Measurements from ENCODE around the gene KCNQ1.

KCNQ1 gene

DNA sequence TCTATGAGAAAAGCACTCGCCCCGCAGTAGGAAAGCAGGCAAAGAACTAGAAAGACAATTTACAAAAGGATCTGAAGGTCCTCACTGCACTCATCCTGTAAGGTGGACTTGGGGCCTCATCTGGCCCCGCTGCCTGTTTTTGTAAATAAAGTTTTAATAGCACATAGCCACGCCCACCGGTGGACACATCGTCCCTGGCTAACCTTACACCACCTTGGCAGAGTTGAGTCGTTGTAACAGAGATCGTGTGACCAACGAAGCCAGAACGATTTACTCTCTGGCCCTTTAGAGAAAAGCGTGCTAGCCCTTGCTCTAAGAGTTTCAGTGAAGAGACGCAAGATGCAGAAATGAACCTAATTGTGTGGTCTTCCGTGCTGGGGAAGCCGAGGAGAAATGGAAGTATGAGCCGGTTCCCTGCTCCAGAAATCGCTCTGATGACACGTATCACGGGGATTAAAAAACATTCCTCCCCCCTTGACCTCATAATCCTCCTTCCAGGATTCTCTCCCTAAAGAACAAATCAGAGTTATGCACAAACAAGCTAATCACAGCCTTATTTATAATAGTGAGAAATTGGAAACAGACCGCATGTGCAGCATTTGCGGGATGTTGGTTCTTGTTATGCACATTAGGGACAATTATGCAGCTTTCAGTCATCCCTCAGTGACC, 360.7 kb downstream of the KCNQ1 start:
- no peak for DNase-seq

GRCh38 chr11:2806351-2807024, 361.7 kb downstream of the KCNQ1 start:
- peak; percentile 1 for DNase-seq

- DNase-seq: no peak
These were observed 362.3 kb downstream of the KCNQ1 start for GRCh38 chr11:2807025-2807681.

- DNase-seq: no peak
These were observed 363.0 kb downstream of the KCNQ1 start for GRCh38 chr11:2807801-2808241.

- no peak for DNase-seq
These were observed 364.3 kb downstream of the KCNQ1 start for GRCh38 chr11:2808850-2809846.

GRCh38 chr11:2809854-2810253, 365.0 kb downstream of the KCNQ1 start:
- DNase-seq: no peak

GRCh38 chr11:2810411-2811205, 365.8 kb downstream of the KCNQ1 start:
- no peak for DNase-seq

DNA sequence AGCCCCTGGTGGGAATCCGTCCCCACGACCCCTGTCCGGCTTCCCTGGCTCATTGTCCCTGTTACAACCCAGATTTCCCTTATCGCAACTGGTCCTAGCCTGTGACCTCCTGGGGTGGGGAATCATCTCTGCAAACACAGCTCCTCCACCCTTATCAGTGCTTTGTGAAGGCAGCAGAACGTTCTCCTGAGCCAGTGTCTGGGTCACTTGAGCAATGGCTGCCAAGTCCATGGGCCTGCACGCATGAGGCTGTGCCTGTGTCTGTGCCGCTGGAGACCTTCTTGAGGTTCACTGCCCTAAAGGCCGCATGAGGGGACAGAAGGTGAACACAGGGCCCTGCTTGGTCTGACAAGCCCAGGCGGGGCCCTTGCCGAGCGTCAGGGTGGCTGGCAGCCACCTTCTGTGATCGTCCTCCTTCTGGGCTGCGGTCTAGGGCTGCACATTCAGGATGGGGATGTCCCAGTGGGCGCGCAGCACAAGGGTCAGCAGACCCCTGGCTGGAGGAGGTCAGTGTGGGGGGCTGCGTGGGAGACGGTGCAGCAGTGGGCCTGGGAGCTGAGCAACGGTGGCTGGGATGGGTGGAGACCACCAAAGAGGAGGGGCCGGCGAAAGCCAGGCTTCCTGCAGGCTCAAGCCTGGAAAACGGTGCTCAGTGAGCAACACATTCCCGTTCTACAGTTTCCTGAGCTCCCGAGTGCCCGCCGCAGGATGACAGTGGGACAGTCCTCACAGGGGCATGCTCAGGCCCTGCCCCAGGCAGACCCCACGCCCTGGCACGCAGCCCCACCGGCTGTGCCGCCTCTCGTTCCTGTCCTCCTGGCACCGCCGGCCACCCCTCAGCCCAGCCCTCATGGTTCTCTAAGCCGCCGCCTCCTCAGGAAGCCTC, 366.6 kb downstream of the KCNQ1 start:
- no peak for DNase-seq

- no peak for DNase-seq
These were observed 367.7 kb downstream of the KCNQ1 start for GRCh38 chr11:2812371-2812991.

GRCh38 chr11:2813141-2813908, 368.5 kb downstream of the KCNQ1 start:
- peak; percentile 34 for DNase-seq

DNA sequence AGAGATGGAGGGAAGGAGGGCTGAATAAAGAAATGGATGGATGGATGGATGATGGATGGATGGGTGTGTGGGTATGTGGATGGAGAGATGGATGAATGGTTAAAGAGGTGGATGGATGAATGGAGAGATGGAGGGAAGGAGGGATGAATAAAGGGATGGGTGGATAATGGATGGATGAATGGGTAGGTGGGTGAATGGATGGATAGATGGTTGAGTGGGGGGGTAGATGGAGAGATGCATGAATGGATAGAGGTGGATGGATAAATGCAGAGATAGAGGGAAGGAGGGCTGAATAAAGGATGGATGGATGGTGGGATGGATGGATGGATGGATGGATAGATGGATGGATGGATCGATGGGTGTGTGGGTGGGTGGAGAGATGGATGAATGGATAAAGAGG, 369.2 kb downstream of the KCNQ1 start:
- no peak for DNase-seq

- DNase-seq: no peak
These were observed 369.9 kb downstream of the KCNQ1 start for GRCh38 chr11:2814751-2815150.

DNA sequence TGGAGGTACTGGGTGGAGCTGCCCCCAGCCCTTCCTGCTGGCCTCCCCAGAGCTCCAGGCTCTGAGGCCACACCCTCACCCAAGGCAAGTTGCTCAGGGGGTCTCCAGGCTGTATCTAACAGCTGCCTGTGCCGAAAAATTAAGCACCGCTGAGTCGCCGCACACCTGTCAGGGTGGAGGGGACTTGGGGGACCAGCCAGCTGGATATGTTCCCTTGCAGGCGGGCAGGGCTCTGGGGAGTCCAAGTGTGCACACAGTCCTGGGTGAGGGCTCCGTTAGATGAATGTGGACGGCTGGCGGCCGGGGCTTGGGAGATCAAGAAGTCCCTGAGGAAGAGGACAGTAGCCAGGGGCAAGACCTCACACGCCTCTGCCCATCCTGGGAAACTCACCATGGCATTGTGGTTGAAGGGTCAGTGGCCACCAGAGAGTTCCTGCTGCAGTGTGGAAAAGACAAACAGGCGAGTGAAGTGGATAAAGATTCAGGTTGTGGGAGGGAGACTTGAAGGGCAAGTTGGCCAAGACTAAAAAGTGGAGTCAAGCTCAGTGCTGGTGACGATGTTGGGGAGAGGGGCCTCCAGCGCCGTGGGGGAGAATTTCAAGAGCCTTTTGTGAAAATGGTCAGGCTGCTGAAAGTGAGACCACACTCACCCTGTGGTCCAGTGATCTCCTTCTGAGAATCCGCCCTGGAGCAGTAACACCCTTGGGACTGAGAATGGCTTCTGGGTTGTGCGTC, 371.1 kb downstream of the KCNQ1 start:
- no peak for DNase-seq

GRCh38 chr11:2816523-2816922, 371.7 kb downstream of the KCNQ1 start:
- DNase-seq: no peak

GRCh38 chr11:2816941-2817421, 372.2 kb downstream of the KCNQ1 start:
- no peak for DNase-seq

DNA sequence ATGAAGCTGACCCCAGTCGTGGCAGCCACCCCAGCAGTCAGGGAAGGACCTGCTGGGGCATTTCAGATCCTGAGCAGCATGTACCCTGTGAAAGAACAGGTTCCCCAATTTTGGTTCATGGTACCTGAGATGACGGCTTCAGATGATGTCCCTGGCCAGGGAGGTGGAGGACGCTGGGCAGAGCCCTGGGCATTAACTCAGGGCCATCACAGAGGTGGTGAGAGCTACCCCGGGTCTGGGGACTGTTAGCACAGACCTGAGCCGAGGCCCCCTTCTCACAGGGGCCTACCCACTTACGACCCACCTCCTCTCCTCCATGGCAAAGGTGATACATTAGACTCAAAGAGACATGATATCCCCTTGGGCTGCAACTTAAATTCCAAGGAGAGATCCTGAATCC, 372.6 kb downstream of the KCNQ1 start:
- no peak for DNase-seq

- DNase-seq: no peak
These were observed 373.2 kb downstream of the KCNQ1 start for GRCh38 chr11:2818021-2818420.

- no peak for DNase-seq
These were observed 373.7 kb downstream of the KCNQ1 start for GRCh38 chr11:2818503-2818902.

DNA sequence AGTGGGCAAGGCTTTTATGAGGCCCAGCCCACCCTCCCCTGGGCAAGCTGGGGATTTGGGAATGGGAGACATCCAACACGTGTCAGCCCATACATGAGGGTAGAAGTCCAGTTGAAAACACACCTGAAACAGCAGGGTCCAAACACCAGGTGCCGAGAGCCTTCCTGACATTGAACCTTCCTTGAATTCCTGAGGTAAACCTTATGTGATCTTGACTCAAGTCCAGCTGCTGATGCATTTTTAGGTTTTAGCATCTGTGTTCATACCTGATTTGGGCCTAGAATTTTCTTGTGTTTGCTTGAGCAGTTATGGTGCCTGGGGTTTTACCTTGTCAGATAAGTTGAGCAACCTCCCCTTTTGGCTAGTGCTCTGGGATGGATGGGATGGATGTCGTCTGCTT, 374.5 kb downstream of the KCNQ1 start:
- DNase-seq: no peak
